ENCODE data around the gene CCNB1IP1. TPM values are rescaled to one million over a fixed set of nuclear protein-coding genes. Genes with fewer than 3 reads are reported as not detected.
"Not testable (repeated sequence)": the region's sequence is repeated elsewhere in the genome, so short reads cannot be mapped to it uniquely, and the experiment has no call there.

Gene CCNB1IP1
- total RNA-seq, 1 donor from 2014 or later, result 46.8 TPM

DNA sequence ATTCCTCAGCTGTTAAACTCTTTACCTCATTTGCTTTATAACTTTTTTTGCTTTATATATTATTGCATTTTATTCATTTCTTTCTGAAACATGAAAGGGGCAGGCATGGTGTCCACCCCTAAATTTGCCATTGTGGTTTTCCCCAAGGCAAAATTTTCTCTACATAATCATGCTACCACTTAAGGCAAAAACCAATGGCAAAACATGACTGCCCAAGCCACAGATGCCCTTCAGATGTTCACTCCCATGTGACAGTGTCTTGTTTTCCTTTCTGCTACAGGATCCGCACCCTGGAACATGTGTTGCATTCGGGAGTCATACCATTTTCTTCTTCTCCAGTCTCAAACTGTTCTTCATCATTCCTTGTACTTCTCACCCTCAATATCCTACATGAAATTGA is 55.7 kb downstream of the CCNB1IP1 start:
- Mint-ChIP-seq H3K27me3 (ENCODE audit: low read depth) (no peaks in the 10 kb centered on the region), H3K4me1 (ENCODE audit: low read depth) (no peaks in the 10 kb centered on the region), H3K36me3 (ENCODE audit: low read depth) (peaks cover 35% of the 10 kb centered on the region), H3K4me3 (ENCODE audit: low read depth) (no peak overlapping the region), H3K27ac (no peak overlapping the region), H3K9me3 (peaks cover 42% of the 10 kb centered on the region)
- no peak for DNase-seq (ENCODE audit: low spot score)
- intact Hi-C loops (cut with micrococcal nuclease), result no loop called here

- no peak for DNase-seq (ENCODE audit: low spot score)
- H3K9me3 Mint-ChIP-seq, result peaks cover 48% of the 10 kb centered on the region
- H3K36me3 Mint-ChIP-seq (ENCODE audit: low read depth), result peaks cover 10% of the 10 kb centered on the region
- H3K27ac Mint-ChIP-seq, result no peak overlapping the region
- intact Hi-C loops (cut with micrococcal nuclease), result no loop called here
- H3K4me3 Mint-ChIP-seq (ENCODE audit: low read depth), result no peak overlapping the region
- H3K27me3 Mint-ChIP-seq (ENCODE audit: low read depth), result no peaks in the 10 kb centered on the region
- H3K4me1 Mint-ChIP-seq (ENCODE audit: low read depth), result no peaks in the 10 kb centered on the region
Measured at GRCh38 chr14:20274062-20274461, 59.0 kb downstream of the CCNB1IP1 start.

DNA sequence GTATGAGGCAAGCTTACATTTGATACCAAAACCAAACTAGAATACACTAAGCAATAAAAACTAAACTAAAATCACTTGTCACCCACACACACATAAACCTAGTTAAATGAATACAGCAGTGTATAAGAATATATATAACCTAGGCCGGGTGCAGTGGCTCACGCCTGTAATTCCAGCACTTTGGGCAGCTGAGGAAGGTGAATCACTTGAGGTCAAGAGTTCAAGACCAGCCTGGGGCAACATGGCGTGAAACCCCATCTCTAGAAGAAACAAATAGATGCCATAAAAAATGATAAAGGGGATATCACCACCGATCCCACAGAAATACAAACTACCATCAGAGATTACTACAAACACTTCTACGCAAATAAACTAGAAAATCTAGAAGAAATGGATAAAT is 68.7 kb downstream of the CCNB1IP1 start:
- H3K27ac Mint-ChIP-seq; DNase-seq (ENCODE audit: low spot score); H3K4me1 Mint-ChIP-seq (ENCODE audit: low read depth); intact Hi-C loops (cut with micrococcal nuclease); H3K4me3 Mint-ChIP-seq (ENCODE audit: low read depth); H3K36me3 Mint-ChIP-seq (ENCODE audit: low read depth); H3K27me3 Mint-ChIP-seq (ENCODE audit: low read depth); H3K9me3 Mint-ChIP-seq: not testable (repeated sequence)

- no peaks in the 10 kb centered on the region for H3K27me3 Mint-ChIP-seq (ENCODE audit: low read depth)
- H3K36me3 Mint-ChIP-seq (ENCODE audit: low read depth), result no peaks in the 10 kb centered on the region
- no peaks in the 10 kb centered on the region for H3K4me1 Mint-ChIP-seq (ENCODE audit: low read depth)
- no peak overlapping the region for H3K27ac Mint-ChIP-seq
- H3K9me3 Mint-ChIP-seq, result no peaks in the 10 kb centered on the region
- no peak overlapping the region for H3K4me3 Mint-ChIP-seq (ENCODE audit: low read depth)
- intact Hi-C loops (cut with micrococcal nuclease), result no loop called here
- DNase-seq (ENCODE audit: low spot score), result no peak
Measured at GRCh38 chr14:20262642-20263128, 70.4 kb downstream of the CCNB1IP1 start.

Other genes starting within 250 kb of the CCNB1IP1 start
- not detected in 2 replicates for gene OR4K17, start 222.5 kb downstream of the CCNB1IP1 start, total RNA-seq
- gene OR4N5, start 194.5 kb downstream of the CCNB1IP1 start, total RNA-seq, result not detected in 2 replicates
- gene OR11G2, start 142.4 kb downstream of the CCNB1IP1 start, total RNA-seq, result not detected in 2 replicates
- gene OR11H6, start 109.6 kb downstream of the CCNB1IP1 start, total RNA-seq, result not detected in 2 replicates
- gene OR11H7, start 104.3 kb downstream of the CCNB1IP1 start, total RNA-seq, result not detected in 2 replicates
- not detected in 2 replicates for gene OR11H4, start 94.0 kb downstream of the CCNB1IP1 start, total RNA-seq
- 30.4 and 31.2 TPM in 2 replicates for gene TTC5, start 27.3 kb downstream of the CCNB1IP1 start, total RNA-seq
- gene PARP2, start 10.4 kb upstream of the CCNB1IP1 start, total RNA-seq, result 31.2 and 31.5 TPM in 2 replicates
- gene TEP1, start 80.2 kb upstream of the CCNB1IP1 start, total RNA-seq, result 32.7 and 33.6 TPM in 2 replicates
- gene KLHL33, start 102.9 kb upstream of the CCNB1IP1 start, total RNA-seq, result 0.07 TPM in 1 of 2 replicates, not detected in the other
- 66.0 and 66.5 TPM in 2 replicates for gene OSGEP, start 121.5 kb upstream of the CCNB1IP1 start, total RNA-seq
- gene APEX1, start 121.9 kb upstream of the CCNB1IP1 start, total RNA-seq, result 217 and 228 TPM in 2 replicates
- gene PIP4P1, start 128.2 kb upstream of the CCNB1IP1 start, total RNA-seq, result 28.2 and 33.7 TPM in 2 replicates
- 133 and 137 TPM in 2 replicates for gene PNP, start 136.1 kb upstream of the CCNB1IP1 start, total RNA-seq
- gene RNASE10, start 172.3 kb upstream of the CCNB1IP1 start, total RNA-seq, result 0.16 and 0.21 TPM in 2 replicates
- gene RNASE9, start 227.8 kb upstream of the CCNB1IP1 start, total RNA-seq, result not detected in 2 replicates

All from activated T-helper 2 cell treated with anti-CD3 and anti-CD28 coated beads, Interferon-gamma antibody, Interleukin-2, Interleukin-4, amounts not matched to agents 10 μg/mL and 5 μg/mL and 100 μg/mL, durations not matched to agents 14 hours and 24 hours and 36 hours (primary cell).